A375 (cell line): ENCODE measurements around the gene CNNM3. TPM values are rescaled to one million over a fixed set of nuclear protein-coding genes. Genes with fewer than 3 reads are reported as not detected.

Source experiments
- small RNA-seq: library from RNA; depleted of rRNA; stranded (forward); fragments of <200 nt; gene quantifications from one replicate; pipeline ENCODE3, GENCODE V24; 2014
- total RNA-seq: library from RNA; depleted of rRNA; stranded (reverse); fragments of >200 nt; shearing (Covaris generic); gene quantifications from 2 replicates; pipeline ENCODE4 v1.2.3, GENCODE V29; 2014; rRNA removed

The CNNM3 gene
- total RNA-seq: 4.8 and 4.9 TPM in 2 replicates

GRCh38 chr2:96816127-96816835, at the start of gene CNNM3:
Gene CNNM3, plus strand, starts transcription at chr2:96816268. Its CDS starts 10 bp downstream, at chr2:96816278.

GRCh38 chr2:96843538-96844268, 27.6 kb downstream of the CNNM3 start, which contains the start of gene ANKRD23:
Gene ANKRD23, minus strand, starts transcription at chr2:96844021. Its CDS starts 29 bp downstream, at chr2:96843992.

GRCh38 chr2:96857667-96858372, 41.8 kb downstream of the CNNM3 start, which contains the start of gene ANKRD39:
Gene ANKRD39, minus strand, starts transcription at chr2:96858016. Its CDS starts 29 bp downstream, at chr2:96857987.

GRCh38 chr2:96869822-96870625, 54.0 kb downstream of the CNNM3 start, which contains the start of gene SEMA4C:
Gene SEMA4C, minus strand, starts transcription at chr2:96870080. Its CDS starts 2,194 bp downstream, at chr2:96867886.

Small RNA genes within 50 kb of the gene (small RNA-seq; reads per million reads assigned to genes)
- gene MIR3127: not detected

Other genes with a start within 250 kb of the CNNM3 start
- gene KANSL3, start 178.0 kb upstream of the CNNM3 start, total RNA-seq: 18.9 and 23.8 TPM in 2 replicates
- gene FER1L5, start 173.5 kb upstream of the CNNM3 start, total RNA-seq: not detected in 2 replicates
- gene LMAN2L, start 76.2 kb upstream of the CNNM3 start, total RNA-seq: 5.9 and 10.6 TPM in 2 replicates
- 5.5 and 6.2 TPM in 2 replicates for gene CNNM4, start 55.4 kb upstream of the CNNM3 start, total RNA-seq
- 2.5 and 3.2 TPM in 2 replicates for gene ANKRD23, start 27.8 kb downstream of the CNNM3 start, total RNA-seq
- 8.9 and 11.6 TPM in 2 replicates for gene ANKRD39, start 41.7 kb downstream of the CNNM3 start, total RNA-seq
- 34.3 and 37.1 TPM in 2 replicates for gene SEMA4C, start 53.8 kb downstream of the CNNM3 start, total RNA-seq
- gene FAM178B, start 170.3 kb downstream of the CNNM3 start, total RNA-seq: 3.2 and 3.6 TPM in 2 replicates